Measurements from ENCODE around the gene HBEGF. TPM values are rescaled to one million over a fixed set of nuclear protein-coding genes. Genes with fewer than 3 reads are reported as not detected.

Gene HBEGF
- total and polyA plus RNA-seq, 12 donors = 0.54 to 9.8 (median 5.0) TPM

- Histone ChIP-seq H3K36me3 (replicated peaks in 1 of 2) (peaks cover 0 to 12% of the 10 kb centered on the region in 2 donors), H3K4me1 (replicated peaks in 1 of 2) (peaks cover 0 to 6% of the 10 kb centered on the region in 2 donors), H3K9me3 (replicated peaks in 1 of 3) (no peaks in the 10 kb centered on the region), H3K4me3 (no peak overlapping the region), H3K27me3 (no peaks in the 10 kb centered on the region), H3K27ac (no peak overlapping the region)
- intact Hi-C loops (cut with DNase I) = no loop called here
- TF ChIP-seq POLR2A (IDR thresholded peaks at IDR 0.05) = no peak
- TF ChIP-seq, protein P1, sequence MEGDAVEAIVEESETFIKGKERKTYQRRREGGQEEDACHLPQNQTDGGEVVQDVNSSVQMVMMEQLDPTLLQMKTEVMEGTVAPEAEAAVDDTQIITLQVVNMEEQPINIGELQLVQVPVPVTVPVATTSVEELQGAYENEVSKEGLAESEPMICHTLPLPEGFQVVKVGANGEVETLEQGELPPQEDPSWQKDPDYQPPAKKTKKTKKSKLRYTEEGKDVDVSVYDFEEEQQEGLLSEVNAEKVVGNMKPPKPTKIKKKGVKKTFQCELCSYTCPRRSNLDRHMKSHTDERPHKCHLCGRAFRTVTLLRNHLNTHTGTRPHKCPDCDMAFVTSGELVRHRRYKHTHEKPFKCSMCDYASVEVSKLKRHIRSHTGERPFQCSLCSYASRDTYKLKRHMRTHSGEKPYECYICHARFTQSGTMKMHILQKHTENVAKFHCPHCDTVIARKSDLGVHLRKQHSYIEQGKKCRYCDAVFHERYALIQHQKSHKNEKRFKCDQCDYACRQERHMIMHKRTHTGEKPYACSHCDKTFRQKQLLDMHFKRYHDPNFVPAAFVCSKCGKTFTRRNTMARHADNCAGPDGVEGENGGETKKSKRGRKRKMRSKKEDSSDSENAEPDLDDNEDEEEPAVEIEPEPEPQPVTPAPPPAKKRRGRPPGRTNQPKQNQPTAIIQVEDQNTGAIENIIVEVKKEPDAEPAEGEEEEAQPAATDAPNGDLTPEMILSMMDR (IDR thresholded peaks at IDR 0.05) = no peak
- DNase-seq = no peak
- WGBS, 4 donors = 91 to 94% (median 93%) methylated on average over 2 of the region's 2 CpGs
Observed at GRCh38 chr5:140338908-140339307, 7.5 kb downstream of the HBEGF start.

DNA sequence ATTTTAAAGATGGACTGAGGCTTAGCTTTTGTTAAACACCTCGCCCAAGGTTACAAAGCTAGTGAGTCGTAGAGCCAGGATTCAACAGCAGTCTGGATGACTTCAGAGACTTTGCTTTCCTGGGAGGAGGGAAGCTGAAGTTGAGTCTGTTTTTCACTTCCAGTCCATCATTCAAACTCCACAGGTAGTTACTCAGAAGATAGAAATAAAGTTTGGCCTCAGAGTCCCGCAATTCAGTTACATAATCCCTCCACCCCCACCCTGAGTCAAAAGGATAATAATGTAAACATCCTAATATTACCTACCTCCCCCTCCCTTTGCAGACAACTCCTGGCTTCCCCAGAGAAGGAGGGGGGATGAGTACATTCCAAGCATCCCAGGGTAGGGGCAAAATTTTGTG, 8.1 kb downstream of the HBEGF start:
- Histone ChIP-seq H3K9me3 (replicated peaks in 1 of 3) (no peaks in the 10 kb centered on the region), H3K4me3 (no peak overlapping the region), H3K4me1 (replicated peaks in 1 of 2) (peaks cover 0 to 6% of the 10 kb centered on the region in 2 donors), H3K27me3 (no peaks in the 10 kb centered on the region), H3K36me3 (replicated peaks in 1 of 2) (peaks cover 0 to 16% of the 10 kb centered on the region in 2 donors), H3K27ac (no peak overlapping the region)
- intact Hi-C loops (cut with DNase I) = no loop called here
- WGBS, 4 donors = 61 to 67% (median 64%) methylated on average over 3 of the region's 3 CpGs
- DNase-seq = no peak
- TF ChIP-seq, protein P1 (IDR thresholded peaks at IDR 0.05) = no peak
- TF ChIP-seq POLR2A (IDR thresholded peaks at IDR 0.05) = no peak

GRCh38 chr5:140337880-140338279, 8.5 kb downstream of the HBEGF start:
- peaks cover 0 to 6% of the 10 kb centered on the region in 2 donors for H3K4me1 ChIP-seq (replicated peaks in 1 of 2)
- no peak overlapping the region for H3K27ac ChIP-seq
- H3K4me3 ChIP-seq = no peak overlapping the region
- TF ChIP-seq POLR2A (IDR thresholded peaks at IDR 0.05) = no peak
- TF ChIP-seq, protein P1 (IDR thresholded peaks at IDR 0.05) = no peak
- no peaks in the 10 kb centered on the region for H3K27me3 ChIP-seq
- WGBS, 4 donors = 94 to 100% (median 95%) methylated on average over 1 of the region's 1 CpG
- peaks cover 0 to 17% of the 10 kb centered on the region in 2 donors for H3K36me3 ChIP-seq (replicated peaks in 1 of 2)
- no peak for DNase-seq
- H3K9me3 ChIP-seq (replicated peaks in 1 of 3) = no peaks in the 10 kb centered on the region
- intact Hi-C loops (cut with DNase I) = no loop called here

DNA sequence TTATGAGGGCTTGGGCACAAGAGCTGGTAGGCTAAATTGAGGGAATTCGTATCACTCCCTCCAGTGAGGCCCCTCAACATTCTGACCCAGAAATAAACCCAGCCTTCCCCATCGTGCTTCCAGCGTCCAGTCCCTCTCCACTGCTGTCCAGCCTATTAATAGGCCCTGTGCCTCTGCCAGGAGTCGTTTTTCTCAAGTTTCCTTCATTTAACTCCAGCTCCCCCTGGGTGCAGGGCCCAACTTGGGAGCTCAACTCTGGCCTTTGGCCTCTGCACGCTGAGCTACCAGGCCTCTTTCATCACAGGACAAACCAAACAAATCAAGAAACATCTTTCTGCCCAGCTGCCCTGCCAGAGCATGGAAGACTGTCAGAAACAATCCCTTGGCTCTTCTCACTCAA, 10.0 kb downstream of the HBEGF start:
- H3K4me1 ChIP-seq (replicated peaks in 1 of 2) = peaks cover 0 to 6% of the 10 kb centered on the region in 2 donors
- H3K9me3 ChIP-seq (replicated peaks in 1 of 3) = no peaks in the 10 kb centered on the region
- 32 to 64% (median 43%) methylated on average over 3 to 5 of the region's 5 CpGs for WGBS, 4 donors
- no peak overlapping the region for H3K4me3 ChIP-seq
- intact Hi-C loops (cut with DNase I) = no loop called here
- peak in 6 of 7 donors; percentile 33 to 83 (median 56) for DNase-seq
- no peak for TF ChIP-seq POLR2A (IDR thresholded peaks at IDR 0.05)
- TF ChIP-seq, protein P1 (IDR thresholded peaks at IDR 0.05) = no peak
- peaks cover 0 to 21% of the 10 kb centered on the region in 2 donors for H3K36me3 ChIP-seq (replicated peaks in 1 of 2)
- no peaks in the 10 kb centered on the region for H3K27me3 ChIP-seq
- peak overlapping the region in 2 of 5 donors; percentile 54 to 80 for H3K27ac ChIP-seq
